ENCODE results near the gene CDCA5.

CDCA5 gene

GRCh38 chr11:65107751-65108468 is 24.1 kb upstream of the CDCA5 start:
- in situ Hi-C loops (cut with MboI; ENCODE audit: low sequenced_read_pairs) = no loop called here

DNA sequence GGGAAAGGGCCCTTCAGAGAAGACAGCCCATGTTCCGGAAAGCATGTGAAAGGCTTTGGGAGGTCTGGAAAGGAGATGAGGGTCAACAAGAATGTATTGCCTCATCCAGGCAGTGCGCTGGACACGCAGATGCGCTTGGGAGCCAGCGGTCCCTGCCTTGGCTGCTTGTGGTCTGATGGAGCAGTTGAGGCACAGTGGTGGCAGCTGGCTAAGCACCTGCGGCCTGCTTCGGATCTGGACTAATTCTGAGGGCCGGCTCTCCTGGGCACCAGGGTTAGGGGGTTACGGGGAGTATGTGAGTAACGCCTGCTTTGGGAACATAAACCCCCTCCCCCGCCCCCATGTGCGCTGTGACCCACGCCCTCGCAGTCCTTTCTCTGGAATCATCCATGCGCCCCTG is 23.2 kb upstream of the CDCA5 start:
- in situ Hi-C loops (cut with MboI; ENCODE audit: low sequenced_read_pairs) = no loop called here

- in situ Hi-C loops (cut with MboI; ENCODE audit: low sequenced_read_pairs) = no loop called here
Observed at GRCh38 chr11:65104628-65105027, 20.8 kb upstream of the CDCA5 start.

DNA sequence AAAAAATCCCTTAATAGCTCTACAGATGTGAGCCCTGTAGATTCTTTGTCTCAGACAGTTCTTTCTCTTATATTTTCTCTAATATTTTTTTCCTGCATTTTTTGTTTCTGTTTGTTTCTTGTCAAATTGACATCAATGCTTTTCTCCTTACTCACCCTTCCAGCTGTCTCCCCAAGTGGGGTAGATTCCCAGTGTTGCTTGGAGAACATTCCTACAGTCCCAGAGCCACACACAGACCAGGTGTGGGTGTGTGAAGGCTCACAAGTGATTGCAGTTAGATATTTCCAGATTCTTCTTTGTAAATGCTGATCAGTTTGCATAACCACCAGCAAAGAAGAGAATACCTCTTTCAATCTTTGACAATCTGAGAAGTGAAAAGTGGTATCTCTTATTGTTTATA is 19.6 kb upstream of the CDCA5 start:
- in situ Hi-C loops (cut with MboI; ENCODE audit: low sequenced_read_pairs) = no loop called here

DNA sequence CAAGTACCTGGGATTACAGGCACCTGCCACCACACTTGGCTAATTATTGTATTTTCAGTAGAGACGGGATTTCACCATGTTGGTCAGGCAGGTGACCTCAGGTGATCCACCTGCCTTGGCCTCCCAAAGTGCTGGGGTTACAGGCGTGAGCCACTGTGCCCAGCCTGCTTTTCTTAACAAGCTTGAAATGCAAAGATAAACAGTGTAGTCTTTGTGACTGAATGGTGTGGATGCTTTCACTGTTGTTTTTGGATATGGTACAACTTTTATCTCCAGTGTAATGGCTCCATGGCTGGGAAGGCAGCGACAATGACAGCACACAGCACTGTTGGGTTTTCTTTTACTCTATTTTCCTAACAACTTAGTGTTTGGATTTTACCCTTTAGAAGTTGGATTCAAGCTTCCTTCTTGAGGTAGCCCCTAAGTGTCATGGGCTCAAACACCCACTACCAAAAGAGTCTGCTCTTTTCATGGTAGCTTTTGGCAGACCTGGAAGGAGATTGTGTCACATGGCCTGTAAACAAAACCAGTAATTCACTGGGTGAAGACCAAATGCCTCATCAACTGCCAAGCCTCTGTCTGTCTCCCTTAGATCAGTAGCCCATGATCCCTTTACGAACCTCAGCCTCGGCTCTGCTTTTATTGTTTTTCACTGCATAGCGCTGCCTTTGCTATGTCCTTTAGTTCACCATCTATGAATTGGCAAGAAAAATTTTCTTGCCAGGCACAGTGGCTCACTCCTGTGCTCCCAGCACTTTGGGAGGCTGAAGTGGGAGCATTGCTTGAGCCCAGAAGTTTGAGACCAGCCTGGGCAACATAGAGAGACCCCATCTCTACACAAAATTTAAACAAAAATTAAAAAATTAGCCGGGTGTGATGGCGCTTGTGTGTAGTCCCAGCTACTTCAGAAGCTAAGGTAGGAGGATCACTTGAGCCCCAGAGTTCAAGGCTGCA is 18.6 kb upstream of the CDCA5 start:
- in situ Hi-C loops (cut with MboI; ENCODE audit: low sequenced_read_pairs) = no loop called here

DNA sequence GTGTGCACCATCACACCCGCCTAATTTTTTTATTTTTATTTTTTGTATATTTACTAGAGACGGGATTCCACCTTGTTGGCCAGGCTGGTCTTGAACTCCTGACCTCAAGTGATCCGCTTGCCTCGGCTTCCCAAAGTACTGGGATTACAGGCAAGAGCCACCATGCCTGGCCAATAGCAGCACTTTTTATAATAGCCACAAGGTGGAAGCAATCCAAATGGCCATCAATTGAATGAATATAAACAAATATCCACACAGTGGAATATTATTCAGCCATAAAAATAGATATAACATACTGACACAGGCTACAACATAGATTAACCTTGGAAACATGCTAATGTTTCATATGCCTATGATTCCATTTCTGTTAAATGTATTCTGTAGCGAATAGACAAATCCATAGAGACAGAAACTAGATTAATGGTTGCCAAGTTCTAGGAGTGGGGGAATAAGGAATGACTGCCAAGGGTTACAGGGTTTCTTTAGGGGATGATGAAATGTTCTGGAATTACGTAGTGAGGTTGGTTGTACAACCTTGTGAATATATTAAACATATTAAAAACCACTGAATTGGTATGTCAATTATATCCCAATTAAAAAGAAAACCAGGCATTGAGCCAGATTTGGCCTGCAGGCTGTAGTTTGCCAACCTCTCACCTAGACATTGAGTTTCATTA is 17.0 kb upstream of the CDCA5 start:
- in situ Hi-C loops (cut with MboI; ENCODE audit: low sequenced_read_pairs) = no loop called here

DNA sequence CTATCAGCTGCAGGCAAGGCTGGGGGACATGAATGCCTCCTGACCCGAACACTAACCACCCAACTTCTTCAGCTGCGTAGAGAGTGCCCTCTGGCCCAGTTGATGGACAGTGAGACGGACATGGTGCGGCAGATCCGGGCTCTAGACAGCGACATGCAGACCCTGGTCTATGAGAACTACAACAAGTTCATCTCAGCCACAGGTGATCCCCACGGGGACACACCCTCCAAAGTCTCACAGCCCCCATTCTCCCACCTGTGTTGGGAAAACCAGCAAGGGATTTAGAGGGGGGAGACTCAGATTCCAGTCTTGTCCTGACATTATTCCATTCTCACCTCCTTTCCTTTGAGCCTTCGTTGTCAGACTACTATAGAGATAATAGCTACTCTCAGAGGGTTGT is 13.1 kb upstream of the CDCA5 start:
- in situ Hi-C loops (cut with MboI; ENCODE audit: low sequenced_read_pairs) = no loop called here

DNA sequence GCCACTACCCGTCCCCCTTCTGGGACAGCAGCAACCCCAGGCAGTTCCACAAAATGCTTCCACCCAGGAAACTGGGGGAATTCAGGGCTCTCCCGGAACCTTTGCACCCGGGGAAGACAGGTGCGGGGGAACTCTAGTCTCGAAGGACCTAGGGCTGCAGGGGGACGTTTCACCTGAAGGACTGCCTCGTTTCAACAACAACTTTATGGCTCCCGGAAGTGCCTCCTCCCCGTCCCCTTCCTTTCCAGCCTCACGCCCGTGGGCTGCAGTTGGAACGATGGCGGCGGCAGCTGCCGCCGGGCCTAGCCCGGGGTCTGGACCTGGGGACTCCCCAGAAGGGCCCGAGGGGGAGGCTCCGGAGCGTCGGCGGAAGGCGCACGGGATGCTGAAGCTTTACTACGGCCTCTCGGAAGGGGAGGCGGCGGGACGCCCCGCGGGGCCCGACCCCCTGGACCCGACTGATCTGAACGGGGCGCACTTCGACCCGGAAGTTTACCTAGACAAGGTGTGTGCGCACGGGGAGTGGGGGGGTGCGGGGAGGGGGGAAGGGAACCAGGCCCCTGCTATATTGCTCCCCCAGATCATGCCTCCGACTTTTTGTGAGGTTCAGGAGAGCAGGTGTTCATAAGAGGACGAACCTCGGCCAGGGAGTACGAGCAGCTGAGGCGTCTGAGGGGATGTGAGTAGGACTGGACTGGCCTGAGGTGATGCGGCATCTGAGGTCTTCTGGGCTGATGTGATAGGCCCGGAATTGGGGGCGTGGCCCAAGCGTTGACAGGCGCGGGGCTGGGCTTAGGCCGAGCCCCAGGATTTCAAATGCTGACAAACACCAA is 12.3 kb upstream of the CDCA5 start, which contains the start of gene VPS51:
TSS of gene VPS51 (plus strand) at position 241 of the 833 bp plus-strand sequence. CDS start at position 278, 37 bp downstream.
- in situ Hi-C loops (cut with MboI; ENCODE audit: low sequenced_read_pairs) = no loop called here

- in situ Hi-C loops (cut with MboI; ENCODE audit: low sequenced_read_pairs) = no loop called here
Observed at GRCh38 chr11:65095427-65095826, 11.6 kb upstream of the CDCA5 start.

DNA sequence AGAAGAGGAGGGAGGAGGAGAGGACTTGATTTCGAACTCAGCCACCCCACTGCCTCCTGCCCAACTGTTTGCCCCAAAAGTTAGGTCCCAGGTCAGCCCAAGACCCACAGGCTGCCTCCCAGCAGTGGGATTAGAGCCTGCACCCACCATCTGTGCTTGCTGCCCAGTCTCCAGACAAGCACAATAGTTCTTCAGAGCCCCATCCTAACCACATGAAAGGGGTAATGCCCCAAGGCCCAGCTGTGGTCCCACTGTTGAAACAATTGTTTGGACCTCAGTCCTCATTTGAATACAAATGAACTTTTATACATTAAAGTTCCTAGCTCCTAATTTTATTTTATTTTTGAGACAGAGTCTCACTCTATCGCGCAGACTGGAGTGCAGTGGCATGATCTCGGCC is 6.8 kb upstream of the CDCA5 start:
- in situ Hi-C loops (cut with MboI; ENCODE audit: low sequenced_read_pairs) = no loop called here

DNA sequence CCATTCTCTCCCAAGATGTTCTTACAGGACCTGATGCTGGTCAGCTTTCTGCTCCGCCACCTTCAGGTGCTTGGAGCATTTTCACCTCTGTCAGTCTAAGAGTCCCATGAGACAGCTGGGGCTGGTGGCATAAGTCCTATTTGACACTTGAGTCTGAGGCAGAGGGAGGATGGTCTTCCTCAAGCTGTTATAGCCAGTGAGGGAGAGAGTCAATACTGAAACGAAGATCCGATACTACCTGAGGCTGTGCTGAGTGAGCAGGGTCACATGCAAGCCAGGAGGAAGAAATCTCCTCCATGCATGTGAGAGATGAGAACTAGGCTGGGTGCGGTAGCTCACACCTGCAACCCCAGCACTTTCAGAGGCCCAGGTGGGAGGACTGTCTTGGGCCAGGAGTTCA is 5.8 kb upstream of the CDCA5 start:
- in situ Hi-C loops (cut with MboI; ENCODE audit: low sequenced_read_pairs) = no loop called here

GRCh38 chr11:65087827-65088226 is 4.0 kb upstream of the CDCA5 start:
- in situ Hi-C loops (cut with MboI; ENCODE audit: low sequenced_read_pairs) = no loop called here

GRCh38 chr11:65087216-65087615 is 3.4 kb upstream of the CDCA5 start:
- in situ Hi-C loops (cut with MboI; ENCODE audit: low sequenced_read_pairs) = no loop called here

- in situ Hi-C loops (cut with MboI; ENCODE audit: low sequenced_read_pairs) = no loop called here
Observed at GRCh38 chr11:65086809-65087208, 3.0 kb upstream of the CDCA5 start.

- in situ Hi-C loops (cut with MboI; ENCODE audit: low sequenced_read_pairs) = no loop called here
Observed at GRCh38 chr11:65085446-65085845, 1.6 kb upstream of the CDCA5 start.

DNA sequence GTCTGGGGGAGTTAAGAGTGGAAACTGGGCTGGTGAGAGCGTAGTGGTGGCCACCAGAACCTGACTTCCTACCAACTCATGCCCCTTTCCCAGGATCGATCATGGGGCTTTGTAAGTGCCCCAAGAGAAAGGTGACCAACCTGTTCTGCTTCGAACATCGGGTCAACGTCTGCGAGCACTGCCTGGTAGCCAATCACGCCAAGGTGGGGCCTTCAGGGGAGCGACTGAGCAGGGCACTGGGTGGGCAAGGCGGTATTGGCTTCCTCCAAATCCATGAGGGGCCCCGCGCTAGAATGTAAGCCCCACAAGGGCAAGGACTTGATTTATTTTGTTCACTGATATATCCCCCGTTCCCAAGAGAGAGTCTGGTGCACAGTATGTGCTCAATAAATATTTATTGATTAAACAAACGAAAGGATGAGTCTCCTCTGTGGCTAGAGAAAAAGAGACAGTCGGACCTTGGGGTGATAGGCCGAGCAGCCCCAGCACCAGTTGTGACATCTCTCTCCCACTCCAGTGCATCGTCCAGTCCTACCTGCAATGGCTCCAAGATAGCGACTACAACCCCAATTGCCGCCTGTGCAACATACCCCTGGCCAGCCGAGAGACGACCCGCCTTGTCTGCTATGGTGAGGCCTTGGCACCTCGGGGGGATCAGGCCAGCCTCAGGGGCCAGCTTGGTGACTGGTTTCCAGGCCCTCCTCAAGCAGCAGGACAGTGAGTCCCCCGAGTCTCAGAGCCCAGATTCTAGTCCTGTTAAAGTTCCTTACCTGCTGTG is 947 bp upstream of the CDCA5 start:
- in situ Hi-C loops (cut with MboI; ENCODE audit: low sequenced_read_pairs) = no loop called here

DNA sequence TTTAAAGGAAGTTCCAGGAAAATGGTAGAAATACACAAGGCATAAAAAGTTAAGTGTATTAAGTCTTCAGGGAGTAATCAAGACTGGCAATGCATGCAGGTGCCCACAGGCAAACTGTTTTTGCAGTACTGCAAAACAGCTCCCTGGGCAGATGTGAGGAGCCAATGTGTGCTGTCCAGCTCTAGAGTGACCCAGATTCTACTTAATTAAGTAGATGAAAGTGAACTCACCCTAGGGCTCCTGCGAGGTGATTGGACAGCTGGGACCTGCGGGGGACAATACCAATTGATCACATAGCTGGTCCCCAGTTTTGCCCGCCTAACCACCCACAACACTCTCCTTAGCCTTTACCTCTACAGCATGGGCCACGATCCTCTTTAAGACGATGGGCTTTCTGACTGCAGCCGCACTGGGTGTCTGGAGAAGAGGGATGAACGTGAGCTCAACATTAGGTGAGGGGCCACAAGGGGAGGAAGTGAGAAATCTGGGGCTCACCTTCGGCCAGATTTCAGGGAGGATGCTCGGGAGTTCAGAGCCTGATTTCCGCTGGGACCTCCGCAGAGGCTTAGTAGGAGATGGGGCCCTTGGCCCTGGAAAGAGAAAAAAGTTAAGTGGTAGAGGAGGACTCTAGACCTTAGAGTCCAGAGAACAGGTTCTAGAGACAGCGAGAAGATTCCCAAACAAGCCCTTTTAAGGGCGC is 556 bp downstream of the CDCA5 start:
- in situ Hi-C loops (cut with MboI; ENCODE audit: low sequenced_read_pairs) = no loop called here

DNA sequence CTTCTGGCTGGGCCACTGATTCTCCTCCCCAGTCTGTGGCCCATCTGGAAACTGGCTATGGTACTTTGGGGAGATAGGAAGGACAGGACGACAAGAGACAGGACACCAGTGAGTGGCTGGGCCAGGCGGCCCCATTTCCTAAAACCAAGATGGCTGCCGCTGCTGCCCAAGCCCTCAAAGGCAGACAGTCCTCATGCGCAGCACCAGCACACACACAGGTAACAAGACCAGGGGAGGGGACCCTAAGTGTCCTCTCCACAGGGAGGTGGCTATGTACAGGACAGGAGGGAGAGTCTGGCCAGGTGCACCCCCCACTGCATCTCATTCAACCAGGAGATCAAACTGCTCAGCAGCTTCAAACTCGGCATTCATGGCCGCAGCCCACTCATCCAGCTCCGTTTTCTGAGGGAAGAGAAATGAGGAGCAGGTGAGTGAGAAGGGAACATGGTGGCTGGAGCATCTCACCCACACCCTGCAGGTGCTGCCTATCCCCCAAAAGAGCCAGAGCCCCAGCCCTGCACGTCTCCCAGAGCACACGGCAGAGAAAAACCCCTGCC is 5.0 kb downstream of the CDCA5 start:
- in situ Hi-C loops (cut with MboI; ENCODE audit: low sequenced_read_pairs) = no loop called here

GRCh38 chr11:65078151-65078550 is 5.7 kb downstream of the CDCA5 start:
- in situ Hi-C loops (cut with MboI; ENCODE audit: low sequenced_read_pairs) = no loop called here
